HG03135 (cell line): Measurements from ENCODE around the gene TFB1M.
"Not testable (repeated sequence)": the region's sequence is repeated elsewhere in the genome, so short reads cannot be mapped to it uniquely, and the experiment has no call there.

Source experiments
- ATAC-seq: cut with Tn5 transposase; IDR thresholded peaks from one replicate; pipeline ENCODE4 v1.9.1; 2021; ENCODE audit warnings: mild to moderate bottlenecking, moderate library complexity; ENCODE audit not compliant: unreplicated experiment

TFB1M gene

GRCh38 chr6:155306958-155307357 lies 7.3 kb downstream of the TFB1M start:
- ATAC-seq, result no peak

GRCh38 chr6:155303361-155303870 lies 10.9 kb downstream of the TFB1M start:
- ATAC-seq, result no peak

GRCh38 chr6:155301867-155302266 lies 12.4 kb downstream of the TFB1M start:
- ATAC-seq, result no peak

- no peak for ATAC-seq
Observed at GRCh38 chr6:155297669-155298068, 16.6 kb downstream of the TFB1M start.

GRCh38 chr6:155292711-155293110 lies 21.6 kb downstream of the TFB1M start:
- no peak for ATAC-seq

GRCh38 chr6:155291291-155291690 lies 23.0 kb downstream of the TFB1M start:
- ATAC-seq, result no peak

GRCh38 chr6:155290491-155290890 lies 23.8 kb downstream of the TFB1M start:
- no peak for ATAC-seq

GRCh38 chr6:155287762-155288161 lies 26.5 kb downstream of the TFB1M start:
- ATAC-seq, result no peak

GRCh38 chr6:155284775-155285174 lies 29.5 kb downstream of the TFB1M start:
- ATAC-seq, result no peak

- ATAC-seq, result no peak
Observed at GRCh38 chr6:155278319-155279049, 35.8 kb downstream of the TFB1M start.

- ATAC-seq, result no peak
Observed at GRCh38 chr6:155276638-155277037, 37.6 kb downstream of the TFB1M start.

GRCh38 chr6:155275808-155276480 lies 38.3 kb downstream of the TFB1M start:
- ATAC-seq, result no peak

GRCh38 chr6:155274533-155274932 lies 39.8 kb downstream of the TFB1M start:
- ATAC-seq, result no peak

- no peak for ATAC-seq
Observed at GRCh38 chr6:155274106-155274505, 40.2 kb downstream of the TFB1M start.

GRCh38 chr6:155273431-155273830 lies 40.9 kb downstream of the TFB1M start:
- no peak for ATAC-seq

GRCh38 chr6:155272353-155273232 lies 41.7 kb downstream of the TFB1M start:
- no peak for ATAC-seq

GRCh38 chr6:155271145-155271544 lies 43.1 kb downstream of the TFB1M start:
- no peak for ATAC-seq

GRCh38 chr6:155270561-155271091 lies 43.7 kb downstream of the TFB1M start:
- no peak for ATAC-seq

- no peak for ATAC-seq
Observed at GRCh38 chr6:155269765-155270164, 44.5 kb downstream of the TFB1M start.

- not testable (repeated sequence) for ATAC-seq
Observed at GRCh38 chr6:155268088-155268867, 46.0 kb downstream of the TFB1M start.
